T-cell (primary cell): ENCODE results near the gene CLDN14. TPM values are rescaled to one million over a fixed set of nuclear protein-coding genes. Genes with fewer than 3 reads are reported as not detected.

Experiments
- ATAC-seq, 4 experiments: fragments of 200-7000 bp in 3 of 4; fragments of 150-1000 bp in 1 of 4; cut with Tn5 transposase; replicated peaks in 1 of 4; 1 replicate in 3 of 4; 2 replicates in 1 of 4; pipeline ENCODE4 v1.10.0; 2021; ENCODE audit warnings: moderate library complexity in 3 of 4, mild to moderate bottlenecking in 2 of 4, moderate number of reproducible peaks in 1 of 4
- CTCF ChIA-PET, 2 donors: fragments of 300-600 bp; sonication (Branson Sonifier 250); formaldehyde crosslinking; loops; one replicate each; lab custom pipeline; 2022; ENCODE audit warnings: antibody characterized with exemption in 2 of 2; lab: Charles Lee
- POLR2A ChIA-PET, 2 donors: fragments of 300-600 bp; sonication (Branson Sonifier 250); formaldehyde crosslinking; loops; one replicate each; lab custom pipeline; 2022; ENCODE audit warnings: antibody characterized with exemption in 2 of 2; lab: Charles Lee
- DNase-seq, 35 experiments: peaks; one replicate each; pipeline versions ENCODE4 v3.0.0 to v3.0.0-alpha.2; 2013 to 2023
- H3K27ac ChIP-seq: one replicate; pipeline ENCODE4 v1.5.1; 2013; ENCODE audit warnings: low read length
- H3K27me3 ChIP-seq, 2 experiments: replicated peaks in 1 of 2; 1 replicate in 1 of 2; 2 replicates in 1 of 2; pipeline versions ENCODE4 v1.6.1 to v1.7.0; 2013; ENCODE audit warnings: low read length in 1 of 2, mixed read lengths in 1 of 2; ENCODE audit not compliant: control insufficient read depth in 2 of 2, insufficient read depth in 2 of 2; ENCODE audit errors: extremely low read depth in 1 of 2
- H3K36me3 ChIP-seq, 2 donors: 1 replicate in 1 of 2; 2 replicates in 1 of 2; pipeline versions ENCODE4 v1.6.1 to v1.7.0; 2013; ENCODE audit warnings: low read length in 1 of 2; ENCODE audit not compliant: control insufficient read depth in 2 of 2, insufficient read depth in 1 of 2; ENCODE audit errors: extremely low read depth in 1 of 2
- H3K4me1 ChIP-seq, 2 experiments: 1 replicate in 1 of 2; 2 replicates in 1 of 2; pipeline versions ENCODE4 v1.6.1 to v1.7.0; 2013; ENCODE audit warnings: low read length in 2 of 2, mixed read lengths in 1 of 2; ENCODE audit not compliant: insufficient read depth in 2 of 2, control insufficient read depth in 1 of 2; ENCODE audit errors: extremely low read depth in 1 of 2
- H3K4me3 ChIP-seq, 2 donors: 1 replicate in 1 of 2; 2 replicates in 1 of 2; pipeline versions ENCODE4 v1.5.1 to v1.7.0; 2013; ENCODE audit warnings: mild to moderate bottlenecking in 2 of 2, low read length in 1 of 2, moderate library complexity in 1 of 2; ENCODE audit not compliant: control insufficient read depth in 1 of 2; ENCODE audit errors: extremely low read depth in 1 of 2
- H3K9me3 ChIP-seq: 2 replicates; pipeline ENCODE4 v1.7.0; 2013
- H3K27ac Mint-ChIP-seq, 2 donors: one replicate each; pipeline ENCODE4 v1.8.0; 2020 to 2021; ENCODE audit warnings: mild to moderate bottlenecking in 2 of 2, mixed read lengths in 2 of 2
- H3K27me3 Mint-ChIP-seq, 2 donors: one replicate each; pipeline ENCODE4 v1.8.0; 2021 to 2022; ENCODE audit warnings: mixed read lengths in 2 of 2
- H3K36me3 Mint-ChIP-seq: one replicate; pipeline ENCODE4 v1.8.0; 2021; ENCODE audit warnings: mixed read lengths
- H3K4me1 Mint-ChIP-seq, 3 donors: one replicate each; pipeline ENCODE4 v1.8.0; 2020 to 2022; ENCODE audit warnings: mixed read lengths in 3 of 3, mild to moderate bottlenecking in 1 of 3
- H3K4me3 Mint-ChIP-seq, 3 donors: one replicate each; pipeline ENCODE4 v1.8.0; 2020 to 2022; ENCODE audit warnings: mild to moderate bottlenecking in 3 of 3, mixed read lengths in 3 of 3, moderate library complexity in 3 of 3
- H3K9me3 Mint-ChIP-seq, 3 donors: one replicate each; pipeline ENCODE4 v1.8.0; 2020 to 2022; ENCODE audit warnings: mixed read lengths in 3 of 3
- WGBS: methylation state at CpG from one replicate; pipeline ENCODE4 v1.1.5; 2013; ENCODE audit warnings: missing lambda C conversion rate; ENCODE audit not compliant: insufficient coverage; 5-methylcytosine and 5-hydroxymethylcytosine counted together
- total RNA-seq, 35 experiments: library from RNA in 6 of 35; stranded (reverse) in 6 of 35; fragments of 120-200 nt in 1 of 35; gene quantifications; one replicate each; pipeline versions ENCODE4 v1.2.1 to v1.2.4 and lab custom pipeline; 2013 to 2026

The CLDN14 gene
- total RNA-seq, 5 donors from 2014 or later (not counting 1 experiment from before 2014, with no cell fraction given), result not detected

- CTCF ChIA-PET, result no interaction called here
These were observed 68.6 kb downstream of the CLDN14 start for GRCh38 chr21:36411301-36411700.

More at GRCh38 chr21:36411301-36411700, 68.6 kb downstream of the CLDN14 start:
- Histone ChIP-seq H3K27me3 (no peaks in the 10 kb centered on the region), H3K9me3 (no peaks in the 10 kb centered on the region), H3K36me3 (peaks cover 8 to 9% of the 10 kb centered on the region in 2 donors), H3K4me1 (no peaks in the 10 kb centered on the region), H3K4me3 (no peak overlapping the region), H3K27ac (no peak overlapping the region)
- 100% methylated on average over 4 of the region's 10 CpGs for WGBS
- no peak overlapping the region for H3K27ac Mint-ChIP-seq
- H3K9me3 Mint-ChIP-seq, result no peaks in the 10 kb centered on the region
- H3K4me1 Mint-ChIP-seq, result no peaks in the 10 kb centered on the region
- H3K36me3 Mint-ChIP-seq, result peaks cover 37% of the 10 kb centered on the region
- no peaks in the 10 kb centered on the region for H3K27me3 Mint-ChIP-seq
- DNase-seq (no peak), ATAC-seq (no peak)
- POLR2A ChIA-PET, result no interaction called here
- H3K4me3 Mint-ChIP-seq, result no peak overlapping the region

Other genes with a start within 250 kb of the CLDN14 start
- 10 to 100 TPM; 53.1 to 74.8 (median 71.6) TPM for gene MORC3, start 159.9 kb downstream of the CLDN14 start, total RNA-seq
- 1 to 10 TPM; 2.1 to 5.1 (median 3.5) TPM for gene CHAF1B, start 94.7 kb downstream of the CLDN14 start, total RNA-seq
- under 1 TPM in 3 of 5 donors, not detected in 2; 0.10 to 0.16 (median 0.12) TPM for gene SIM2, start 219.0 kb upstream of the CLDN14 start, total RNA-seq